ENCODE results near the gene STMN3. TPM values are rescaled to one million over a fixed set of nuclear protein-coding genes. Genes with fewer than 3 reads are reported as not detected.
A peak's percentile ranks its signal among the peaks of the same experiment; 100 is the strongest.

STMN3 gene
- polyA plus RNA-seq, 1 of the 3 experiments (the other 2 are of a cell fraction), result 111 TPM

- Histone ChIP-seq H3K4me3 (ENCODE audit: low read depth in 2 of 2, low read length in 1 of 2) (peak overlapping the region; percentile 91 to 97), H3K36me3 (replicated peaks in 1 of 2; ENCODE audit: control insufficient read depth in 1 of 2, insufficient read depth in 2 of 2, low read length in 1 of 2) (peaks cover 0 to 39% of the 10 kb centered on the region in 2 experiments), H3K27me3 (ENCODE audit: insufficient read depth) (no peaks in the 10 kb centered on the region), H3K79me2 (ENCODE audit: insufficient read depth) (peaks cover 30% of the 10 kb centered on the region), H3K9me3 (no peaks in the 10 kb centered on the region), H3K4me2 (peak overlapping the region; percentile 82), H2AFZ (ENCODE audit: low read depth) (no peak overlapping the region), H4K20me1 (ENCODE audit: insufficient read depth) (no peaks in the 10 kb centered on the region), H3K27ac (ENCODE audit: low read depth in 2 of 2, low read length in 1 of 2) (peak overlapping the region in 1 of 2 experiments; percentile 59; a peak in 2 of 4 replicates), H3K4me1 (ENCODE audit: control insufficient read depth in 1 of 2, insufficient read depth in 2 of 2, low read depth in 1 of 2, low read length in 1 of 2) (peaks cover 5 to 23% of the 10 kb centered on the region in 2 experiments; a peak in 2 of 4 replicates), H3K9me2 (no peaks in the 10 kb centered on the region), H3F3A (replicated peaks; ENCODE audit: insufficient read depth) (peaks cover 8% of the 10 kb centered on the region), H3K9ac (peak overlapping the region; percentile 62)
- TF ChIP-seq TAF1 (IDR thresholded peaks at IDR 0.05; ENCODE audit: borderline replicate concordance, low read depth, low read length) (no peak), RXRA (IDR thresholded peaks at IDR 0.05; ENCODE audit: borderline replicate concordance, low read depth) (no peak), CTCF (IDR thresholded peaks at IDR 0.05) (no peak), EP300 (IDR thresholded peaks at IDR 0.05; ENCODE audit: borderline replicate concordance in 1 of 2, low read depth in 1 of 2, low read length in 1 of 2) (no peak), SMC3 (IDR thresholded peaks at IDR 0.05; ENCODE audit: low read depth, low read length) (no peak), TCF12 (IDR thresholded peaks at IDR 0.05) (no peak), CHD2 (IDR thresholded peaks at IDR 0.05; ENCODE audit: low read length, partially characterized antibody) (no peak), FOXM1 (IDR thresholded peaks at IDR 0.05; ENCODE audit: low read depth) (no peak), JUND (IDR thresholded peaks at IDR 0.05) (no peak), NFIC (IDR thresholded peaks at IDR 0.05; ENCODE audit: borderline replicate concordance) (no peak)
- TF ChIP-seq, protein P1, sequence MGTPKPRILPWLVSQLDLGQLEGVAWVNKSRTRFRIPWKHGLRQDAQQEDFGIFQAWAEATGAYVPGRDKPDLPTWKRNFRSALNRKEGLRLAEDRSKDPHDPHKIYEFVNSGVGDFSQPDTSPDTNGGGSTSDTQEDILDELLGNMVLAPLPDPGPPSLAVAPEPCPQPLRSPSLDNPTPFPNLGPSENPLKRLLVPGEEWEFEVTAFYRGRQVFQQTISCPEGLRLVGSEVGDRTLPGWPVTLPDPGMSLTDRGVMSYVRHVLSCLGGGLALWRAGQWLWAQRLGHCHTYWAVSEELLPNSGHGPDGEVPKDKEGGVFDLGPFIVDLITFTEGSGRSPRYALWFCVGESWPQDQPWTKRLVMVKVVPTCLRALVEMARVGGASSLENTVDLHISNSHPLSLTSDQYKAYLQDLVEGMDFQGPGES (IDR thresholded peaks at IDR 0.05; ENCODE audit: low read depth, low read length), result no peak
- ChIA-PET POLR2A (no interaction called here), CTCF (no interaction called here)
- 55% methylated on average over 13 of the region's 13 CpGs for WGBS (ENCODE audit: low lambda C conversion rate)
- no peak for DNase-seq
Observed at GRCh38 chr20:63659370-63659769, 6.1 kb upstream of the STMN3 start.

GRCh38 chr20:63658749-63659187, 5.5 kb upstream of the STMN3 start:
- peak; percentile 45 for DNase-seq
- TF ChIP-seq RCOR1 (IDR thresholded peaks at IDR 0.05; ENCODE audit: low read length) (no peak), NFIC (IDR thresholded peaks at IDR 0.05; ENCODE audit: borderline replicate concordance) (0 out of 2 replicates have a peak, but pooled peaks have one; percentile 1)

More at GRCh38 chr20:63658749-63659187, 5.5 kb upstream of the STMN3 start:
- no peaks in the 10 kb centered on the region for H3K9me3 ChIP-seq
- H3K9ac ChIP-seq, result peak overlapping the region; percentile 62
- no peak overlapping the region for H2AFZ ChIP-seq (ENCODE audit: low read depth)
- H3K4me3 ChIP-seq (ENCODE audit: low read depth in 2 of 2, low read length in 1 of 2), result peak overlapping the region; percentile 91 to 97
- peaks cover 25% of the 10 kb centered on the region for H3K79me2 ChIP-seq (ENCODE audit: insufficient read depth)
- H3K36me3 ChIP-seq (replicated peaks in 1 of 2; ENCODE audit: control insufficient read depth in 1 of 2, insufficient read depth in 2 of 2, low read length in 1 of 2), result peaks cover 0 to 34% of the 10 kb centered on the region in 2 experiments
- peak overlapping the region; percentile 82 for H3K4me2 ChIP-seq
- H3K27me3 ChIP-seq (ENCODE audit: insufficient read depth), result no peaks in the 10 kb centered on the region
- ChIA-PET POLR2A (interaction anchor here (1.0 to 1.3 kb wide), 4 partner anchors 31 to 122 kb away, joined by 3 to 8 read pairs (median 6); partner anchors contain the start of genes ARFRP1, GMEB2, PTK6 and ZGPAT), CTCF (no interaction called here)
- peak overlapping the region; percentile 59 to 89; a peak in 3 of 4 replicates for H3K27ac ChIP-seq (ENCODE audit: low read depth in 2 of 2, low read length in 1 of 2)
- 2% methylated on average over 17 of the region's 25 CpGs for WGBS (ENCODE audit: low lambda C conversion rate)
- no peaks in the 10 kb centered on the region for H4K20me1 ChIP-seq (ENCODE audit: insufficient read depth)
- H3F3A ChIP-seq (replicated peaks; ENCODE audit: insufficient read depth), result peaks cover 8% of the 10 kb centered on the region
- no peaks in the 10 kb centered on the region for H3K9me2 ChIP-seq
- peaks cover 5 to 28% of the 10 kb centered on the region in 2 experiments; a peak in 2 of 4 replicates for H3K4me1 ChIP-seq (ENCODE audit: control insufficient read depth in 1 of 2, insufficient read depth in 2 of 2, low read depth in 1 of 2, low read length in 1 of 2)
